Nephron progenitor cell (in vitro differentiated cells): ENCODE data around the gene CBLB.

Experiments used
- DNase-seq: peaks from one replicate; pipeline ENCODE4 v3.0.0; 2021
- H3K27ac Mint-ChIP-seq: 2 replicates; pipeline ENCODE4 v1.8.0; 2021; ENCODE audit warnings: mild to moderate bottlenecking, moderate library complexity, mixed read lengths
- H3K27me3 Mint-ChIP-seq: 2 replicates; pipeline ENCODE4 v1.8.0; 2021; ENCODE audit warnings: mild to moderate bottlenecking, low read depth, mixed read lengths; ENCODE audit not compliant: poor library complexity
- H3K36me3 Mint-ChIP-seq: 2 replicates; pipeline ENCODE4 v1.8.0; 2021; ENCODE audit warnings: low read depth, mixed read lengths
- H3K4me1 Mint-ChIP-seq: 2 replicates; pipeline ENCODE4 v1.8.0; 2021; ENCODE audit warnings: mixed read lengths
- H3K4me3 Mint-ChIP-seq: 2 replicates; pipeline ENCODE4 v1.8.0; 2021; ENCODE audit warnings: mild to moderate bottlenecking, moderate library complexity, mixed read lengths
- H3K9me3 Mint-ChIP-seq: 2 replicates; pipeline ENCODE4 v1.8.0; 2021; ENCODE audit warnings: mild to moderate bottlenecking, moderate library complexity, mixed read lengths
- TF ChIP-seq, protein P1 (sequence below): fragments of 200-600 bp; sonication (generic); IDR thresholded peaks from 2 replicates; pipeline ENCODE4 v1.5.0; 2021; ENCODE audit warnings: antibody characterized with exemption

CBLB gene

DNA sequence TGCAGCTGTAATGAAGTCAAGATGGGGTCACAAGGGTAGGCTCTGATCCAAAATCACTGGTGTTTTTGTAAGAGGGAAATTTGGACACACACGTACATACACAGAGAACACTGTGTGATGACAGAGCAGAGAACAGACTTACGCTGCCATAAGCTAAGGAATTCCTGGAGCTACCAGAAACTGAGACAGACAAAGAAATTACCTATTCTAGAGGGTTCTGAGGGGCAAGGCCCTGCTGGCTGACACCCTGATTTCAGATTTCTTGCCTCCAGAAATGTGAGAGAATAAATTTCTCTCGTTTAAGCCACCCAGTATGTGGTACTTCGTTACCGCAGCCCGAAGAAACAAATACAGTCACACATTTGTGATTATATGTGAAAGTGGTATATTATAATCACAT is 24.8 kb downstream of the CBLB start:
- TF ChIP-seq, protein P1, sequence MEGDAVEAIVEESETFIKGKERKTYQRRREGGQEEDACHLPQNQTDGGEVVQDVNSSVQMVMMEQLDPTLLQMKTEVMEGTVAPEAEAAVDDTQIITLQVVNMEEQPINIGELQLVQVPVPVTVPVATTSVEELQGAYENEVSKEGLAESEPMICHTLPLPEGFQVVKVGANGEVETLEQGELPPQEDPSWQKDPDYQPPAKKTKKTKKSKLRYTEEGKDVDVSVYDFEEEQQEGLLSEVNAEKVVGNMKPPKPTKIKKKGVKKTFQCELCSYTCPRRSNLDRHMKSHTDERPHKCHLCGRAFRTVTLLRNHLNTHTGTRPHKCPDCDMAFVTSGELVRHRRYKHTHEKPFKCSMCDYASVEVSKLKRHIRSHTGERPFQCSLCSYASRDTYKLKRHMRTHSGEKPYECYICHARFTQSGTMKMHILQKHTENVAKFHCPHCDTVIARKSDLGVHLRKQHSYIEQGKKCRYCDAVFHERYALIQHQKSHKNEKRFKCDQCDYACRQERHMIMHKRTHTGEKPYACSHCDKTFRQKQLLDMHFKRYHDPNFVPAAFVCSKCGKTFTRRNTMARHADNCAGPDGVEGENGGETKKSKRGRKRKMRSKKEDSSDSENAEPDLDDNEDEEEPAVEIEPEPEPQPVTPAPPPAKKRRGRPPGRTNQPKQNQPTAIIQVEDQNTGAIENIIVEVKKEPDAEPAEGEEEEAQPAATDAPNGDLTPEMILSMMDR = no peak
- DNase-seq = no peak
- Mint-ChIP-seq H3K27ac (no peak overlapping the region), H3K4me3 (no peak overlapping the region), H3K27me3 (no peaks in the 10 kb centered on the region), H3K4me1 (peaks cover 42% of the 10 kb centered on the region), H3K9me3 (no peaks in the 10 kb centered on the region), H3K36me3 (peaks cover 32% of the 10 kb centered on the region)

DNA sequence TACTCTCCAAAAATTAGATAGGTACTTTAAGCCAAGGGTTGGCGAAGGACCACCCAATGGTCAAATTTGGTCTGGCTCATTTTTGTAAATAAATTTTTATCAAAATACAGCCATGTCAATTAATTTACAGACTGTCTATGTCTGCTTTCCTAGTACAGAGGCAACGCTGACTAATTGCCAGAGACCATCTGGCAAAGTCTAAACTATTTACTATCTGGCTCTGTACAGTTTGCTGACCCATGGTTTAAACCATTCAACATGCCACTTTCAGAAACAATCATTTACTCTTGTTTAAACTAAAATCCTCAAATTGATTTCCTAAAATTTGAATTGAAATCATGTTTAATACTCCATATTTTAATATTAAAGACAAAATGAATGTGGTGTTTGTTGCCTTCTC is 25.9 kb downstream of the CBLB start:
- TF ChIP-seq, protein P1 = no peak
- no peak overlapping the region for H3K4me3 Mint-ChIP-seq
- no peak overlapping the region for H3K27ac Mint-ChIP-seq
- peaks cover 43% of the 10 kb centered on the region for H3K36me3 Mint-ChIP-seq
- no peaks in the 10 kb centered on the region for H3K27me3 Mint-ChIP-seq
- DNase-seq = no peak
- H3K4me1 Mint-ChIP-seq = peaks cover 50% of the 10 kb centered on the region
- no peaks in the 10 kb centered on the region for H3K9me3 Mint-ChIP-seq

DNA sequence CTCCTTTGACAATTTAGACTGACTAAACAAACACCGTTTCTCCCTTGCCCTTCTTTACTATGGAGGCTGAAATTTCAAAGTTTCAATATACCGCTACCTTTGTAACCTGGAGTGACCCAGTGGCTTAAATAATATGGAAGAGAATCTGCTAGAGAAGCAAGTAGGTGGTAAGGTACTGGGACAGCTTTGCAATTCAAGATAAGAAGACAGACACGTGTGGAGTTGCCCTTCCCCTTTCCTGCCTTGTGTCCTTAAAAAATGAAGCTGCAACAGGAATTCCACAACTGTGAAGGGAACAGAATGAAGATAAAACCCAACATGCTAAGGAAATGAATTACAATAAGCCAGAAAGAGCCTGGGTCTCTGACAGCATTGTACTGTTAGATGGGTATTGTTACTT is 26.4 kb downstream of the CBLB start:
- Mint-ChIP-seq H3K36me3 (peaks cover 44% of the 10 kb centered on the region), H3K27me3 (no peaks in the 10 kb centered on the region), H3K27ac (no peak overlapping the region), H3K4me3 (no peak overlapping the region), H3K9me3 (no peaks in the 10 kb centered on the region), H3K4me1 (peaks cover 49% of the 10 kb centered on the region)
- TF ChIP-seq, protein P1 = no peak
- DNase-seq = no peak

DNA sequence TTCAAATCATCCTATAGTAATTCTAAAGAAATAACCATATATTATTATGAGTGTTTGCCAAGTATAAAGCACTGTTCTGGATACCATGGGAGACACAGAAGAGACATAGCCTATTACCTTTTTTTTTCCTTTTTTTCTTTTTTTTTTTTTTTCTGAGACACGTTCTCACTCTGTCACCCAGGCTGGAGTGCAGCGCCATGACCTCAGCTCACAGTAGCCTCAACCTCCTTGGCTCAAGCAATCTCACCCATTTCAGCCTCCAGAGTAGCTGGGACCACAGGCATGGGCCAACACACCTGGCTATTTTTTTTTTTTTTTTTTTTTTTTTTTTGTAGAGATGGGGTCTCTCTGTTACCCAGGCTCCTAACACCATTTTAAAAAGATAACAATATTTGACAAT is 30.9 kb downstream of the CBLB start:
- Mint-ChIP-seq H3K27ac (no peak overlapping the region), H3K9me3 (no peaks in the 10 kb centered on the region), H3K36me3 (peaks cover 65% of the 10 kb centered on the region), H3K4me3 (no peak overlapping the region), H3K27me3 (no peaks in the 10 kb centered on the region), H3K4me1 (peaks cover 44% of the 10 kb centered on the region)
- TF ChIP-seq, protein P1 = no peak
- DNase-seq = no peak

DNA sequence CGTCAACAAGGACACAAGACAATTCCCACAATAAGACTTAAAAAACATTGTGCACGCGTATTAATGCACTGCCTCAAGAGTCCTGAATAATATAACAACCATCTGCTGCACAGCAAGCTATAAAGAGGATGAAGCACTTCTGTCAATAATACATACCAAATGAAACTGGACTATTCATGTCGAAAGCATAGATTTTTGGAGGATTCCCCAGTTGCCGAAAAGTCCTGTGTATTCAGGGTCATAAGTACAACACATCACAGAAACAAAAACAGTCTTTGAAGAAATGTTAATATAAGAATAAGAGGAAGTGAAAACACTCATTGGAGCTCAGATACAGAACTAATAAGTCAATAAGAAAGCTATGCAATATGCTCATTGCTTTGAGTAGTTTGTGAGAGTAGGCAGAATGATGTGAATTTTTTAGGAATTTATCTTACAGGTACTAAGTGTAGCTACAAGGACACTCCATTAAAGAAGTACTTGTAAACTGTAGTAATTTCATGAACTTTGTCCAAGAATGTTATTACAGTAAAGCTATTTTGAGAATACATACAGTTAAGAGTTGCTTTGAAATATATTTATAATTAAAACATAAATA is 31.6 kb downstream of the CBLB start:
- H3K27me3 Mint-ChIP-seq = no peaks in the 10 kb centered on the region
- peaks cover 67% of the 10 kb centered on the region for H3K36me3 Mint-ChIP-seq
- H3K4me3 Mint-ChIP-seq = no peak overlapping the region
- H3K27ac Mint-ChIP-seq = peak overlapping the region; percentile 13
- TF ChIP-seq, protein P1 = no peak
- peaks cover 44% of the 10 kb centered on the region for H3K4me1 Mint-ChIP-seq
- no peak for DNase-seq
- H3K9me3 Mint-ChIP-seq = no peaks in the 10 kb centered on the region

DNA sequence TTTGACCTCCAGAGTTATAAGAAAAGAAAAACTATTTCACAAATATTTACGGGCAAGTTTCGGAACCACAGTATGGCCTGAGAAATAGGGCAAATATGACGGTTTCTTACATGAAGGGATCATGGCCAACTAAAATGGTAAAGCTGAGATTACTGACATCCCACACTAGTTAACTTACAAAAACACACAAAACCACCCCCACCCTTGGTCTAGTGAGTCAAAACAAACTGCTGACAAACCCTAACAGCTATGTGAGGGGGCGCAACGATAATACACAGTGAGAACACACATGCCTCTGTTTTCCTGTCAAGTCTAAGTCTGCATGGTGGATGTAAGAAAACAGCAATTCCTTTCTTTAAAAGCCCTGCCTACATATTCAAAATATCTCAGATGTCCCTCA is 32.3 kb downstream of the CBLB start:
- no peak overlapping the region for H3K4me3 Mint-ChIP-seq
- H3K9me3 Mint-ChIP-seq = no peaks in the 10 kb centered on the region
- peaks cover 67% of the 10 kb centered on the region for H3K36me3 Mint-ChIP-seq
- peaks cover 44% of the 10 kb centered on the region for H3K4me1 Mint-ChIP-seq
- TF ChIP-seq, protein P1 = no peak
- H3K27me3 Mint-ChIP-seq = no peaks in the 10 kb centered on the region
- DNase-seq = no peak
- H3K27ac Mint-ChIP-seq = peak overlapping the region; percentile 10
